ENCODE data around the gene CARF. TPM values are rescaled to one million over a fixed set of nuclear protein-coding genes. Genes with fewer than 3 reads are reported as not detected.
A peak's percentile ranks its signal among the peaks of the same experiment; 100 is the strongest.

The CARF gene
- total RNA-seq, 1 experiment from 2014 or later, result 4.2 TPM

GRCh38 chr2:203003716-203004115 lies 91.6 kb downstream of the CARF start:
- no CpG with 5 or more reads among the region's 8 CpGs for WGBS (ENCODE audit: extremely low coverage, insufficient read length, low lambda C conversion rate)
- Histone ChIP-seq H2BK15ac (ENCODE audit: low read depth, low read length) (no peak overlapping the region), H2BK20ac (ENCODE audit: low read depth, low read length, poor library complexity, severe bottlenecking) (no peak overlapping the region), H3K79me1 (ENCODE audit: insufficient read depth, low read depth, low read length, poor library complexity, severe bottlenecking) (no peaks in the 10 kb centered on the region), H3K9me3 (ENCODE audit: control insufficient read depth, low read depth, low read length) (no peaks in the 10 kb centered on the region), H3K56ac (ENCODE audit: insufficient read length, low read depth, low read length) (no peak overlapping the region), H4K5ac (ENCODE audit: insufficient read length, low read depth, low read length) (no peak overlapping the region), H4K20me1 (ENCODE audit: control insufficient read depth, insufficient read depth, insufficient read length) (no peaks in the 10 kb centered on the region), H3K4me1 (ENCODE audit: insufficient read depth, low read length) (peaks cover 3% of the 10 kb centered on the region; the same call in 1 of the 2 replicates), H3K23me2 (ENCODE audit: insufficient read length, low read depth, low read length, poor library complexity, severe bottlenecking) (no peaks in the 10 kb centered on the region), H3K23ac (ENCODE audit: insufficient read length, low read depth, low read length) (no peak overlapping the region), H3K18ac (ENCODE audit: insufficient read length, low read depth, low read length) (no peak overlapping the region), H3K14ac (ENCODE audit: insufficient read depth, low read length) (no peak overlapping the region), H2BK120ac (ENCODE audit: low read depth, low read length, poor library complexity, severe bottlenecking) (no peak overlapping the region), H3K4ac (ENCODE audit: low read depth, low read length) (no peak overlapping the region), H3K79me2 (ENCODE audit: insufficient read depth, low read length) (no peaks in the 10 kb centered on the region), H3K9ac (ENCODE audit: extremely low read depth, insufficient read length, low read length) (no peak overlapping the region), H2BK5ac (ENCODE audit: insufficient read length, low read length) (no peak overlapping the region), H2BK12ac (ENCODE audit: insufficient read length, low read depth, low read length) (no peak overlapping the region), H4K91ac (ENCODE audit: insufficient read length, low read depth, low read length) (no peak overlapping the region), H3K27me3 (ENCODE audit: insufficient read depth, low read length) (no peaks in the 10 kb centered on the region), H2AFZ (ENCODE audit: low read length) (no peak overlapping the region), H3K4me2 (ENCODE audit: insufficient read depth, insufficient read length, low read length) (no peak overlapping the region), H4K8ac (replicated peaks; ENCODE audit: insufficient read length, low read depth, low read length) (no peak overlapping the region), H2AK5ac (ENCODE audit: insufficient read length, low read length) (no peak overlapping the region), H3K27ac (ENCODE audit: insufficient read length, low read depth, low read length) (no peak overlapping the region), H3T11ph (ENCODE audit: low read length) (no peak overlapping the region)
- peaks cover 0 to 2% (median 0%) of the 10 kb centered on the region in 3 experiments; a peak in 3 of 7 replicates for H3K36me3 Mint-ChIP-seq (ENCODE audit: insufficient read depth in 1 of 3, low read depth in 3 of 3)
- DNase-seq, result no peak
- no peak overlapping the region for H3K4me3 Mint-ChIP-seq
- H3K27ac Mint-ChIP-seq, result peak overlapping the region in 2 of 3 experiments; percentile 48 to 55; a peak in 3 of 7 replicates
- H3K4me1 Mint-ChIP-seq, result peaks cover 9 to 16% of the 10 kb centered on the region in 2 experiments
- peaks cover 3 to 5% of the 10 kb centered on the region in 2 experiments; a peak in 3 of 5 replicates for H3K9me3 Mint-ChIP-seq
- TF ChIP-seq CTCF (conservative IDR thresholded peaks at IDR 0.05), result no peak
- H3K27me3 Mint-ChIP-seq (ENCODE audit: low read depth), result no peaks in the 10 kb centered on the region
